Skeletal muscle tissue (tissue), 4 donors: ENCODE data around the gene UNC119B. TPM values are rescaled to one million over a fixed set of nuclear protein-coding genes. Genes with fewer than 3 reads are reported as not detected.

ENCODE experiments used
- H3K27ac ChIP-seq: one replicate; pipeline ENCODE4 v1.7.0; 2013; ENCODE audit warnings: mild to moderate bottlenecking, low read depth, low read length, inconsistent platforms
- H3K27me3 ChIP-seq, 3 donors: one replicate each; pipeline ENCODE4 v1.7.0; 2013; ENCODE audit warnings: low read length in 3 of 3; ENCODE audit not compliant: control insufficient read depth in 3 of 3, insufficient read depth in 3 of 3
- H3K36me3 ChIP-seq, 3 donors: one replicate each; pipeline ENCODE4 v1.7.0; 2013; ENCODE audit warnings: low read length in 3 of 3; ENCODE audit not compliant: control insufficient read depth in 3 of 3, insufficient read depth in 3 of 3
- H3K4me1 ChIP-seq, 3 donors: one replicate each; pipeline ENCODE4 v1.7.0; 2013; ENCODE audit warnings: low read length in 3 of 3, mild to moderate bottlenecking in 3 of 3; ENCODE audit not compliant: control insufficient read depth in 3 of 3, insufficient read depth in 3 of 3
- H3K4me3 ChIP-seq, 3 donors: one replicate each; pipeline ENCODE4 v1.7.0; 2013; ENCODE audit warnings: low read length in 3 of 3
- H3K9ac ChIP-seq, 3 donors: one replicate each; pipeline ENCODE4 v1.7.0; 2013; ENCODE audit warnings: low read length in 3 of 3, mild to moderate bottlenecking in 3 of 3, moderate library complexity in 2 of 3, low read depth in 1 of 3
- H3K9me3 ChIP-seq, 3 donors: one replicate each; pipeline ENCODE4 v1.7.0; 2013; ENCODE audit warnings: low read length in 3 of 3; ENCODE audit not compliant: control insufficient read depth in 3 of 3
- total RNA-seq: library from RNA; depleted of rRNA; stranded (reverse); fragments of >200 nt; gene quantifications from one replicate; pipeline ENCODE4 v1.2.3, GENCODE V29; 2014
- donor health status: Osteomylitis.

UNC119B gene
- total RNA-seq, 1 donor from 2014 or later, result 7.3 TPM

- Histone ChIP-seq H3K4me1 (peaks cover 43 to 48% (median 47%) of the 10 kb centered on the region in 3 donors), H3K9me3 (no peaks in the 10 kb centered on the region), H3K36me3 (peaks cover 28 to 60% (median 41%) of the 10 kb centered on the region in 3 donors), H3K4me3 (no peak overlapping the region), H3K9ac (peak overlapping the region in 1 of 3 donors; percentile 0), H3K27me3 (no peaks in the 10 kb centered on the region), H3K27ac (no peak overlapping the region)
Observed at GRCh38 chr12:120700886-120701285, 9.4 kb upstream of the UNC119B start.

GRCh38 chr12:120702637-120703036 lies 7.6 kb upstream of the UNC119B start:
- Histone ChIP-seq H3K4me1 (peaks cover 37 to 41% (median 38%) of the 10 kb centered on the region in 3 donors), H3K9me3 (no peaks in the 10 kb centered on the region), H3K27ac (no peak overlapping the region), H3K36me3 (peaks cover 15 to 45% (median 24%) of the 10 kb centered on the region in 3 donors), H3K9ac (no peak overlapping the region), H3K27me3 (no peaks in the 10 kb centered on the region), H3K4me3 (no peak overlapping the region)

- no peak overlapping the region for H3K9ac ChIP-seq
- H3K27ac ChIP-seq, result no peak overlapping the region
- peaks cover 13 to 39% (median 21%) of the 10 kb centered on the region in 3 donors for H3K36me3 ChIP-seq
- no peak overlapping the region for H3K4me3 ChIP-seq
- no peaks in the 10 kb centered on the region for H3K9me3 ChIP-seq
- no peaks in the 10 kb centered on the region for H3K27me3 ChIP-seq
- H3K4me1 ChIP-seq, result peaks cover 30 to 33% (median 31%) of the 10 kb centered on the region in 3 donors
Observed at GRCh38 chr12:120703311-120703942, 6.8 kb upstream of the UNC119B start.

DNA sequence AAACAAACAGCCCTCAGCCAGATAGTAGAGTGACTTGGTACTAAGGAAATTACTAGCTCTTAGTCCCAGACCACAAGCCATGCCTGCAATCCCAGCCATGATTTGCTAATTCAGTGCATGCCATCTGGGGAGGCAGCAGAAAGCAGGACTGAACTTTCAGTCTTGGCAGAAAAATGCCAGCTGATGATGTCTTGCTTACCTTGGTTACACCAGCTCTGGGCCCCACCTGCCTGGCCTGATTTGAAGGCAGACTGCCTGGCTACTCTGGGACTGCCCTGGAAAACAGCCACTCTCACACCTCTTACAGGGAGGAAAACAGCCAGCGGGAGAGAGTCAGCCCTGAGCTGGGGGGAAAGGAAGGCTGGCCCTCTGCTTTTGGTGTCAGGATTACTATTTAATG lies 4.6 kb upstream of the UNC119B start:
- Histone ChIP-seq H3K36me3 (peaks cover 0 to 22% (median 11%) of the 10 kb centered on the region in 3 donors), H3K27me3 (no peaks in the 10 kb centered on the region), H3K9me3 (no peaks in the 10 kb centered on the region), H3K4me3 (no peak overlapping the region), H3K27ac (no peak overlapping the region), H3K9ac (peak overlapping the region in 1 of 3 donors; percentile 10), H3K4me1 (peaks cover 15 to 20% (median 17%) of the 10 kb centered on the region in 3 donors)

DNA sequence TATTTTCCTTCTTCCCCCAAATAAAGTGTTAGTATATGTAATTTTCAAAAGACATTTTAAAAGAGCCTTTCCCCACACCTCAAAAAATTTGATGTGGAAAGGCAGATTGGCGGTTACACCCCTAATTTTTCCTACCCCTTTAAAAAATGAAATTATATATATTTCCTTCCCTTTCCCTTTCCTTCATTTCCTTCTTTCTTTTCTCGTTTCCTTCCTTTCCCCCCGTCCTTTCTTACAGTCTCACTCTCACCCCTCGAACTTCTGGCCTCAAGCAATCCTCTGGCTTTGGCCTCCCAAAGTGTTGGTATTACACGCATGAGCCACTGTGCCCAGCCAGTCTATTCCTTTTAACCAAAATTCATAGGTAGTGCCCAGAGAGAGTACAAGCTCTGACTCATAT lies 4.2 kb upstream of the UNC119B start:
- Histone ChIP-seq H3K9ac (no peak overlapping the region), H3K36me3 (peaks cover 0 to 18% (median 11%) of the 10 kb centered on the region in 3 donors), H3K4me3 (no peak overlapping the region), H3K27me3 (no peaks in the 10 kb centered on the region), H3K27ac (no peak overlapping the region), H3K4me1 (peaks cover 14 to 18% (median 14%) of the 10 kb centered on the region in 3 donors), H3K9me3 (no peaks in the 10 kb centered on the region)

DNA sequence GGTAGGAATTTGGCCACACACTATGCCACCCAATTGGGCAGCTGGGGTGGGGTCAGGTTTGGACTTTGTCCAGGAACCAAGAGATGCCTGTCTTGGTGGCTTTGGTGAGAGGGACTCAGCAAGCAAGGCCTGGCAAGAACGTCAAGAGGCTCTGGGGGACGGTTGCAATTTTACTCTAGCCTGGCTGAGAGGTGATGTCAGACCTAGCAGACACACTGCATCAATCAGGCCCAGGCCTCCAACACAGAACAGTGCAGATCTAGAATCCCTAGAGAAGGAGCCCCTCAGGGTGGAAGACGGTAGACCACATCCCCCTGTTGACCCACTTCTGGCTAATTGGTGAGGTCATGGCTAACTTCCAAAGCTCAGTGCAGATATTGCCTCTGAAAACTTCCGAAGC lies 1.6 kb upstream of the UNC119B start:
- Histone ChIP-seq H3K9ac (no peak overlapping the region), H3K27me3 (no peaks in the 10 kb centered on the region), H3K27ac (no peak overlapping the region), H3K36me3 (peaks cover 5 to 8% (median 6%) of the 10 kb centered on the region in 3 donors), H3K4me3 (no peak overlapping the region), H3K9me3 (no peaks in the 10 kb centered on the region), H3K4me1 (peaks cover 14 to 20% (median 19%) of the 10 kb centered on the region in 3 donors)

DNA sequence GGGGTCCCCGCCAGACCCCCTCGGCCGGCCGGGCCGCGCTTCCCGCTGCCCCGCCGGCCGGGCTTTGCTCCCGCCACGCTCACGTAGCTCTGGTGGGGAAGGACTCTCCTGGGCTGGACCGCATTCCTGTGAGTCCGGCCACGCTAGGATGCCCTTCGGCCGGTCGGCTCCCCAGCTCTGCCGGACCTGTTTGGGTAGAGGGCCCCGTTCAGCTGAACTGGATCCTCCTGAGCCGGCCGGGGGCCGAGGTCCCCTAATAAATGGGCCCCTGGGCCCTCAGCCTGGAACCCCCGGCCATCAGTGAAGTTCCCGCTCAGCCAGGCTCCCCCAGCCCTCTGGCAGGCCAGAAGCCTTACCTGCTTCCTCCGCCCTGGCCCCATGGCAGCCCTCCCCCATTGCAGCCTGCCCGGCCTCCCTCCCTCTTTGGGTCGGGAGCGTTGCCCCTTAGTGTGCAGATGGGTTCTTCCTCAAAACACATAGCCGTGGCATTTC lies 593 bp downstream of the UNC119B start:
- H3K27me3 ChIP-seq, result no peaks in the 10 kb centered on the region
- H3K4me3 ChIP-seq, result peak overlapping the region; percentile 65 to 85 (median 81)
- H3K4me1 ChIP-seq, result peaks cover 14 to 23% (median 20%) of the 10 kb centered on the region in 3 donors
- peak overlapping the region; percentile 48 for H3K27ac ChIP-seq
- peaks cover 10 to 18% (median 13%) of the 10 kb centered on the region in 3 donors for H3K36me3 ChIP-seq
- peak overlapping the region; percentile 69 to 82 (median 73) for H3K9ac ChIP-seq
- no peaks in the 10 kb centered on the region for H3K9me3 ChIP-seq

DNA sequence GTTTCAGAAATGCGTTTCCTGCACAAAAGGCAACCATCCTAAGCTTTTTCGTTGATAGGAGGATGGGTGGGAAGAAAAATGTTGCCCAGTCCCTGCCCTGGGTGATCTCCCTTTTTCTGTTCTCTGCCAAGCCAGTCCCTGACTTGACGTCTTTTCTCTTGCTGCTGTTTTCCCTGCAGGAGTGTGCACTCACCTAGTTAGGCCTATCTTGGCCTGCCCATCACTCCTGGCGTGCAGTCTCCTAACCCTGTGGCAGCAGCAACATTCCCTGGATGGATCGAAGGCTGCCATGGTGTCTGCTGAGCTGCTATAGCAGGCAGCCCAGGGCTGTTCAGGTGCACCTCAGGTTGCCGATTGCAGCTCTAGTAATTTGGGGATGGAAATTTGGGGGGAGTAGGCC lies 1.2 kb downstream of the UNC119B start:
- peaks cover 14 to 23% (median 20%) of the 10 kb centered on the region in 3 donors for H3K4me1 ChIP-seq
- peak overlapping the region; percentile 69 to 82 (median 73) for H3K9ac ChIP-seq
- H3K36me3 ChIP-seq, result peaks cover 13 to 23% (median 18%) of the 10 kb centered on the region in 3 donors
- no peaks in the 10 kb centered on the region for H3K9me3 ChIP-seq
- peak overlapping the region; percentile 65 to 85 (median 81) for H3K4me3 ChIP-seq
- no peaks in the 10 kb centered on the region for H3K27me3 ChIP-seq
- no peak overlapping the region for H3K27ac ChIP-seq

DNA sequence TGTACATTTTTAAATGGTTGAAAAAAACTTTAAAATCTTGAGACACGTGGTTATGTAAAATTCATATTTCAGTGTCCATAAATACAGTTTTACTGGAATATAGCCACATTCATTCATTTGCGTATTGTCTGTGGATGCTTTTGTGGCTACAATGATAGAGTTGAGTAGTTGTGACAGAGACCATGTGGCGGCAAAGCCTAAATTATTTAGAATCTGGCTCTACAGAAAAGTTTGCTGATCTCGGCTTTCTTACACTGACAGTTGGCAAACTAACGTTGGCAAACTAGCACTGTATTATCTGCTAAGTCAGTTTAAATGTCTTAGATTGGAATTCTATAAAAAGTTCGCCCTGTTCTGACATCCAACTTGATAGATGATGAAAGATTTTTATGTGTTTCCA lies 2.4 kb downstream of the UNC119B start:
- no peaks in the 10 kb centered on the region for H3K9me3 ChIP-seq
- no peak overlapping the region for H3K4me3 ChIP-seq
- H3K27me3 ChIP-seq, result no peaks in the 10 kb centered on the region
- no peak overlapping the region for H3K27ac ChIP-seq
- peaks cover 21 to 32% (median 27%) of the 10 kb centered on the region in 3 donors for H3K36me3 ChIP-seq
- no peak overlapping the region for H3K9ac ChIP-seq
- H3K4me1 ChIP-seq, result peaks cover 14 to 23% (median 20%) of the 10 kb centered on the region in 3 donors

DNA sequence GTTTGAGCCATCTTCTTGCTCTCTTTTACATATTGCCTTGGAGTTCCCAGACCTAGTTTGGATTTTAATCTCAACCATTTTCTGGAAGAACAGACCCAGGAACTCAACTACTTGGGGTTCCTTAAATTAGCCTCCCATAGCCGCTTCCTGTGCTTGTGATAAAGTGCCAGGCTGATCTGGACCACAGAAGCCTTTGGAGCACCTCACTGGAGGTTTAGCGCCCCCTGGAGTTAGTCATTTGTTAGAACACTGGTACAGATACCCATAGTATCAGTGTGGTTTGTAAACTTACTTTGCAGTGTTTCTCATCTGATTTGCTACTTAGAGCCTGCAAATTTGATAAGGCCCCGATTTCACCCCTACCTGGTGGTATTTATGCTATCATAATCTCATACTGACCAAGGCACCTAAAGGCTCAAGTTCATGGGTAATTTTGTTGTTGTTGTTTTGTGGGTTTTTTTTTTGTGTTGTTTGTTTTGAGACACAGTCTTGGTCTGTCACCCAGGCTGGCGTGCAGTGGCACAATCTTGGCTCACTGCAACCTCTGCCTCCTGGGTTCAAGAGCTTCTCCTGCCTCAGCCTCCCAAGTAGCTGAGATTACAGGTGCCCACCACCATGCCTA lies 3.7 kb downstream of the UNC119B start:
- no peak overlapping the region for H3K27ac ChIP-seq
- peaks cover 14 to 23% (median 20%) of the 10 kb centered on the region in 3 donors for H3K4me1 ChIP-seq
- peaks cover 32 to 43% (median 37%) of the 10 kb centered on the region in 3 donors for H3K36me3 ChIP-seq
- H3K9ac ChIP-seq, result no peak overlapping the region
- no peaks in the 10 kb centered on the region for H3K27me3 ChIP-seq
- H3K9me3 ChIP-seq, result no peaks in the 10 kb centered on the region
- H3K4me3 ChIP-seq, result no peak overlapping the region
